Bronchial epithelial cell (primary cell): ENCODE data around the gene COLEC12. TPM values are rescaled to one million over a fixed set of nuclear protein-coding genes. Genes with fewer than 3 reads are reported as not detected.
"Not testable (repeated sequence)": the region's sequence is repeated elsewhere in the genome, so short reads cannot be mapped to it uniquely, and the experiment has no call there.

Experiments used
- DNase-seq: peaks from one replicate; pipeline ENCODE4 v3.0.0-alpha.2; 2010; ENCODE audit warnings: low read depth
- FAIRE-seq: peaks from 2 replicates; lab custom pipeline; 2011; peaks lifted over from hg19 to GRCh38; lab: Jason Lieb, UNC
- H3K27me3 ChIP-seq: 2 replicates; pipeline ENCODE4 v1.5.1; 2011; ENCODE audit warnings: low read length; ENCODE audit not compliant: control insufficient read depth, insufficient read depth
- H3K36me3 ChIP-seq: 2 replicates; pipeline ENCODE4 v1.5.1; 2011; ENCODE audit warnings: low read length; ENCODE audit not compliant: control insufficient read depth, insufficient read depth
- H3K4me3 ChIP-seq: 2 replicates; pipeline ENCODE4 v1.5.1; 2011; ENCODE audit warnings: mild to moderate bottlenecking, low read depth, low read length, control low read depth
- CTCF ChIP-seq: IDR thresholded peaks from 2 replicates; pipeline ENCODE4 v1.5.1; 2011; ENCODE audit warnings: mild to moderate bottlenecking, moderate library complexity, low read length, control low read depth, inconsistent platforms; ENCODE audit not compliant: insufficient read depth, severe bottlenecking
- total RNA-seq: library from RNA; depleted of rRNA; stranded (reverse); fragments of >200 nt; gene quantifications from 2 replicates; pipeline ENCODE4 v1.2.1, GENCODE V29; 2014

COLEC12 gene
- total RNA-seq, 1 donor from 2014 or later, result 0.53 TPM

- Histone ChIP-seq H3K27me3 (no peaks in the 10 kb centered on the region), H3K36me3 (no peaks in the 10 kb centered on the region), H3K4me3 (no peak overlapping the region)
- no peak for FAIRE-seq
- TF ChIP-seq CTCF, result no peak
- DNase-seq, result no peak
These were observed 184.1 kb downstream of the COLEC12 start for GRCh38 chr18:316393-316792.

GRCh38 chr18:313931-314330 lies 186.6 kb downstream of the COLEC12 start:
- no peak for TF ChIP-seq CTCF
- Histone ChIP-seq H3K27me3 (no peaks in the 10 kb centered on the region), H3K36me3 (no peaks in the 10 kb centered on the region), H3K4me3 (no peak overlapping the region)
- no peak for DNase-seq
- no peak for FAIRE-seq

- H3K27me3 ChIP-seq, result no peaks in the 10 kb centered on the region
These were observed 188.1 kb downstream of the COLEC12 start for GRCh38 chr18:312415-312814.

GRCh38 chr18:310042-310441 lies 190.5 kb downstream of the COLEC12 start:
- no peak for TF ChIP-seq CTCF
- H3K36me3 ChIP-seq, result no peaks in the 10 kb centered on the region
- H3K27me3 ChIP-seq, result no peaks in the 10 kb centered on the region
- DNase-seq, result no peak
- H3K4me3 ChIP-seq, result no peak overlapping the region
- no peak for FAIRE-seq

More at GRCh38 chr18:312415-312814, 188.1 kb downstream of the COLEC12 start:
- Histone ChIP-seq H3K4me3 (no peak overlapping the region), H3K36me3 (no peaks in the 10 kb centered on the region)
- no peak for DNase-seq
- FAIRE-seq, result no peak
- no peak for TF ChIP-seq CTCF

GRCh38 chr18:308086-308485 lies 192.4 kb downstream of the COLEC12 start:
- not testable (repeated sequence) for DNase-seq, H3K27me3 ChIP-seq, H3K4me3 ChIP-seq, FAIRE-seq, H3K36me3 ChIP-seq

- no peak for TF ChIP-seq CTCF
- FAIRE-seq (no peak), DNase-seq (no peak)
- Histone ChIP-seq H3K36me3 (no peaks in the 10 kb centered on the region), H3K4me3 (no peak overlapping the region), H3K27me3 (no peaks in the 10 kb centered on the region)
These were observed 193.8 kb downstream of the COLEC12 start for GRCh38 chr18:306608-307255.
